ENCODE data around the gene SPATA31E1.
"Not testable (repeated sequence)": the region's sequence is repeated elsewhere in the genome, so short reads cannot be mapped to it uniquely, and the experiment has no call there.

DNA sequence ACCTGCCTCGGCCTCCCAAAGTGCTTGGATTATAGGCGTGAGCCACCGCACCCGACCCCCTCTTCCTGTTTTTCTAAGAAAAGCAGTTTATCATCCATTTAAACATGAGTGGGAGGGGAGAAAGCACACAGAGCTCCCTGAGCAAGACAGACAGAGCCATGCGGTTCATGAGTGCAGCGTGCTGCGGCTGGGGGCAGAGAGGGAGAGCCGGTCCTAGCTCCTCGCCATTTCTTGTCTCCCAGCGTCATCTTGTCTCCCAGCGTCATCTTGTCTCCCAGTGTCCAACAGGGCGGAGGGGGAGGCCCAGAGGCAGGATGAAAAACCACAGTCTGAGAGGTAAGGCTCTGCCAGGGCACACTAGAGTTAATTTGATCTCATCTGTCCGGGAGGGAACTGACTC is 36.3 kb downstream of the SPATA31E1 start:
- not testable (repeated sequence) for TF ChIP-seq CTCF (conservative IDR thresholded peaks at IDR 0.05; ENCODE audit: low read depth, low read length); EZH2 (IDR thresholded peaks at IDR 0.05; ENCODE audit: low read length, unreplicated experiment); EZH2phosphoT487 (IDR thresholded peaks at IDR 0.05; ENCODE audit: borderline replicate concordance, low read length)

All from PC-3 (cell line).